Peyer's patch (tissue), 4 donors: ENCODE measurements around the gene FARP1.

Source experiments
- POLR2A ChIP-seq, 2 donors: fragments of 450-650 bp; IDR thresholded peaks; one replicate each; pipeline ENCODE4 v1.5.1; 2017; ENCODE audit warnings: antibody characterized with exemption in 2 of 2, mild to moderate bottlenecking in 2 of 2, moderate library complexity in 2 of 2
- TF ChIP-seq, protein P1 (sequence below), 6 experiments: fragments of 450-650 bp in 4 of 6; fragments of 200-600 bp in 2 of 6; sonication (generic) in 1 of 6; IDR thresholded peaks; one replicate each; pipeline ENCODE4 v1.5.1; 2017 to 2019; ENCODE audit warnings: antibody characterized with exemption in 6 of 6, mild to moderate bottlenecking in 3 of 6, moderate library complexity in 1 of 6

GRCh38 chr13:98428256-98428966, 285.5 kb downstream of the FARP1 start:
- TF ChIP-seq, protein P1, sequence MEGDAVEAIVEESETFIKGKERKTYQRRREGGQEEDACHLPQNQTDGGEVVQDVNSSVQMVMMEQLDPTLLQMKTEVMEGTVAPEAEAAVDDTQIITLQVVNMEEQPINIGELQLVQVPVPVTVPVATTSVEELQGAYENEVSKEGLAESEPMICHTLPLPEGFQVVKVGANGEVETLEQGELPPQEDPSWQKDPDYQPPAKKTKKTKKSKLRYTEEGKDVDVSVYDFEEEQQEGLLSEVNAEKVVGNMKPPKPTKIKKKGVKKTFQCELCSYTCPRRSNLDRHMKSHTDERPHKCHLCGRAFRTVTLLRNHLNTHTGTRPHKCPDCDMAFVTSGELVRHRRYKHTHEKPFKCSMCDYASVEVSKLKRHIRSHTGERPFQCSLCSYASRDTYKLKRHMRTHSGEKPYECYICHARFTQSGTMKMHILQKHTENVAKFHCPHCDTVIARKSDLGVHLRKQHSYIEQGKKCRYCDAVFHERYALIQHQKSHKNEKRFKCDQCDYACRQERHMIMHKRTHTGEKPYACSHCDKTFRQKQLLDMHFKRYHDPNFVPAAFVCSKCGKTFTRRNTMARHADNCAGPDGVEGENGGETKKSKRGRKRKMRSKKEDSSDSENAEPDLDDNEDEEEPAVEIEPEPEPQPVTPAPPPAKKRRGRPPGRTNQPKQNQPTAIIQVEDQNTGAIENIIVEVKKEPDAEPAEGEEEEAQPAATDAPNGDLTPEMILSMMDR (IDR thresholded peaks at IDR 0.05), result no peak
- TF ChIP-seq POLR2A (IDR thresholded peaks at IDR 0.05), result no peak
